Stimulated activated CD8-positive, alpha-beta memory T cell treated with anti-CD3 and anti-CD28 coated beads, Interleukin-15, amount 100 ng/mL, for 48 hours (primary cell): ENCODE results near the gene SH3PXD2A.
"Not testable (repeated sequence)": the region's sequence is repeated elsewhere in the genome, so short reads cannot be mapped to it uniquely, and the experiment has no call there.

Source experiments
- DNase-seq, 2 donors: peaks; one replicate each; pipeline ENCODE4 v3.0.0-alpha.2; 2020; ENCODE audit warnings: low read depth in 2 of 2

Gene SH3PXD2A

GRCh38 chr10:103620891-103621782 lies 234.2 kb downstream of the SH3PXD2A start:
- no peak for DNase-seq

- no peak for DNase-seq
These were observed 235.0 kb downstream of the SH3PXD2A start for GRCh38 chr10:103620352-103620740.

- DNase-seq: no peak
These were observed 235.7 kb downstream of the SH3PXD2A start for GRCh38 chr10:103619424-103620351.

GRCh38 chr10:103618575-103619423 lies 236.6 kb downstream of the SH3PXD2A start:
- no peak for DNase-seq

GRCh38 chr10:103617602-103618385 lies 237.6 kb downstream of the SH3PXD2A start:
- no peak for DNase-seq

- DNase-seq: no peak
These were observed 238.4 kb downstream of the SH3PXD2A start for GRCh38 chr10:103616705-103617601.

- no peak for DNase-seq
These were observed 240.8 kb downstream of the SH3PXD2A start for GRCh38 chr10:103614306-103615158.

GRCh38 chr10:103613616-103614015 lies 241.8 kb downstream of the SH3PXD2A start:
- no peak for DNase-seq

GRCh38 chr10:103612462-103613365 lies 242.7 kb downstream of the SH3PXD2A start:
- no peak for DNase-seq

- no peak for DNase-seq
These were observed 244.4 kb downstream of the SH3PXD2A start for GRCh38 chr10:103610921-103611511.

GRCh38 chr10:103610083-103610472 lies 245.3 kb downstream of the SH3PXD2A start:
- DNase-seq: no peak

- no peak for DNase-seq
These were observed 245.9 kb downstream of the SH3PXD2A start for GRCh38 chr10:103609231-103610082.

- not testable (repeated sequence) for DNase-seq
These were observed 247.3 kb downstream of the SH3PXD2A start for GRCh38 chr10:103608056-103608455.

- not testable (repeated sequence) for DNase-seq
These were observed 248.3 kb downstream of the SH3PXD2A start for GRCh38 chr10:103607051-103607450.

GRCh38 chr10:103606097-103606438 lies 249.3 kb downstream of the SH3PXD2A start:
- not testable (repeated sequence) for DNase-seq

- DNase-seq: no peak
These were observed 249.8 kb downstream of the SH3PXD2A start for GRCh38 chr10:103605359-103606096.
